Measurements from ENCODE around the gene EED.
"Not testable (repeated sequence)": the region's sequence is repeated elsewhere in the genome, so short reads cannot be mapped to it uniquely, and the experiment has no call there.

The EED gene

GRCh38 chr11:86294026-86294425, 49.5 kb downstream of the EED start:
- Histone ChIP-seq H3K4me1 (ENCODE audit: insufficient read depth, insufficient read length) (no peaks in the 10 kb centered on the region), H3K4me3 (ENCODE audit: insufficient read length, low read depth) (no peak overlapping the region), H3K27me3 (ENCODE audit: insufficient read depth, insufficient read length) (no peaks in the 10 kb centered on the region), H3K36me3 (ENCODE audit: insufficient read depth, insufficient read length, low read length) (no peaks in the 10 kb centered on the region), H3K9ac (ENCODE audit: insufficient read length, low read depth) (no peak overlapping the region), H3K9me3 (ENCODE audit: insufficient read depth, low read length) (no peaks in the 10 kb centered on the region)
- DNase-seq (ENCODE audit: low read depth, low spot score), result no peak
- no peak for TF ChIP-seq YY1 (IDR thresholded peaks at IDR 0.05; ENCODE audit: insufficient read depth, insufficient read length)
- no peak for TF ChIP-seq SUZ12 (IDR thresholded peaks at IDR 0.05; ENCODE audit: extremely low read depth, insufficient read depth, insufficient read length)
- TF ChIP-seq ZNF274 (IDR thresholded peaks at IDR 0.05; ENCODE audit: low read depth, low read length), result no peak

DNA sequence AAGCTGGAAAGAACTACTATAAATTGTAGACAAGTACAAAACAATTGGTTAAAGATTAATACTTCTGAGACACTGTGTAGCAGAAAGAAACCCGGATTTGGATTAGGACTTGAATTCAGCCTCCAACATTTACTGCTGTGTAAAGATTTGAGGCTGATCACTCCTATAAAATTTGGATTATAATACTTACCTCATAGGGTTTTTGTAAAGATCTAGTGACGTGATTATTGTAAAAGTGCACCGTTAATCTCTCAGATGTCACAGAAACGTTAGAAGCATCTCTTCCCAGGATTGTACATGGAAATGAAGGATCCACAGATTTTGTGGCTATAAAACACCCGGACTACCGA, 57.2 kb downstream of the EED start:
- H3K9ac ChIP-seq (ENCODE audit: insufficient read length, low read depth), result no peak overlapping the region
- TF ChIP-seq YY1 (IDR thresholded peaks at IDR 0.05; ENCODE audit: insufficient read depth, insufficient read length), result no peak
- TF ChIP-seq SUZ12 (IDR thresholded peaks at IDR 0.05; ENCODE audit: extremely low read depth, insufficient read depth, insufficient read length), result no peak
- no peak for TF ChIP-seq ZNF274 (IDR thresholded peaks at IDR 0.05; ENCODE audit: low read depth, low read length)

DNA sequence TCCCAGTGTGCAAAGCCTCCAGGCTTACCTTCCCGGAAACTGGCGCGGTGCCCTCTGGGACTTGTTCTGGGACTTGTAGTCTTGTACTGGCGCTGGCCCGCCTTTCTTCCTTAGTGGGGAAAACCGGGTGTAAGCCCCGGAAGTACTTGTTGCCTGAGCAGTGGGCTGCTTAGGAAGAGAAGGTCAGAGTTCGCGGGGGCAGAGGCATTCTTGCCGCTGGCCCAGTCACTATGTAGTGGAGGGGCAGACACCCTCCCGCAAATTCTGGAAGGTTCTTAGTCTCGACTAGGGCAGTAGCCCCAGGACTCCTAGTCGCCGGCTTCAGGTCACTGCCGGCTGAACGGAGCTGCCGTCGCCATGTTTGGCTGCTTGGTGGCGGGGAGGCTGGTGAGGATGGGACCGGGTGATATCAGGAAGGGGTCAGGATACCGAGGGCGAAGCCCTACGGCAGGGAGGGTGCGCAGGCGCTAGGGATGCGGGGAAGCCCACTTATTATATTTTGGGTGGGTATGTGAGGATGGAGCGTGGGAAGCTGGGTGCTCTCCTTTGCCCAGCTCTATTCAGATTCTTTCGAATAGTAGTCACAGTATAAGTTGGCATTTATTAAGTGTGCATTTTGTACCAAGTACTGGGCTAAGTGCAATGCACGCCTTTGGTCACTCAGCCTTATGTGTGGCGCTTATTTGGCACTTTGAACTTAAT, 57.7 kb downstream of the EED start, which contains the start of gene HIKESHI:
Gene HIKESHI, plus strand, starts transcription at position 149 of the 702 bp plus-strand sequence. Its CDS starts 209 bp downstream, at position 358.
- Histone ChIP-seq H3K4me1 (ENCODE audit: insufficient read depth, insufficient read length) (no peaks in the 10 kb centered on the region), H3K9me3 (ENCODE audit: insufficient read depth, low read length) (no peaks in the 10 kb centered on the region), H3K9ac (ENCODE audit: insufficient read length, low read depth) (peak within 1 kb of the TSS; percentile 75), H3K27me3 (ENCODE audit: insufficient read depth, insufficient read length) (no peaks in the 10 kb centered on the region), H3K4me3 (ENCODE audit: insufficient read length, low read depth) (peak within 1 kb of the TSS; percentile 92), H3K36me3 (ENCODE audit: insufficient read depth, insufficient read length, low read length) (peaks cover 5% of the 10 kb centered on the region)
- peak; percentile 90 for DNase-seq (ENCODE audit: low read depth, low spot score)
- TF ChIP-seq SUZ12 (IDR thresholded peaks at IDR 0.05; ENCODE audit: extremely low read depth, insufficient read depth, insufficient read length), result no peak
- TF ChIP-seq ZNF274 (IDR thresholded peaks at IDR 0.05; ENCODE audit: low read depth, low read length), result no peak
- TF ChIP-seq YY1 (IDR thresholded peaks at IDR 0.05; ENCODE audit: insufficient read depth, insufficient read length), result no peak

More for the DNA sequence above, 57.2 kb downstream of the EED start:
- Histone ChIP-seq H3K36me3 (ENCODE audit: insufficient read depth, insufficient read length, low read length) (peaks cover 5% of the 10 kb centered on the region), H3K4me1 (ENCODE audit: insufficient read depth, insufficient read length) (no peaks in the 10 kb centered on the region), H3K4me3 (ENCODE audit: insufficient read length, low read depth) (peak overlapping the region; percentile 92), H3K27me3 (ENCODE audit: insufficient read depth, insufficient read length) (no peaks in the 10 kb centered on the region), H3K9me3 (ENCODE audit: insufficient read depth, low read length) (no peaks in the 10 kb centered on the region)
- no peak for DNase-seq (ENCODE audit: low read depth, low spot score)

GRCh38 chr11:86303257-86303656, 58.7 kb downstream of the EED start:
- Histone ChIP-seq H3K36me3 (ENCODE audit: insufficient read depth, insufficient read length, low read length) (peaks cover 5% of the 10 kb centered on the region), H3K9ac (ENCODE audit: insufficient read length, low read depth) (peak overlapping the region; percentile 75), H3K4me3 (ENCODE audit: insufficient read length, low read depth) (peak overlapping the region; percentile 92), H3K9me3 (ENCODE audit: insufficient read depth, low read length) (no peaks in the 10 kb centered on the region), H3K27me3 (ENCODE audit: insufficient read depth, insufficient read length) (no peaks in the 10 kb centered on the region), H3K4me1 (ENCODE audit: insufficient read depth, insufficient read length) (no peaks in the 10 kb centered on the region)
- TF ChIP-seq ZNF274 (IDR thresholded peaks at IDR 0.05; ENCODE audit: low read depth, low read length), result no peak
- no peak for DNase-seq (ENCODE audit: low read depth, low spot score)

DNA sequence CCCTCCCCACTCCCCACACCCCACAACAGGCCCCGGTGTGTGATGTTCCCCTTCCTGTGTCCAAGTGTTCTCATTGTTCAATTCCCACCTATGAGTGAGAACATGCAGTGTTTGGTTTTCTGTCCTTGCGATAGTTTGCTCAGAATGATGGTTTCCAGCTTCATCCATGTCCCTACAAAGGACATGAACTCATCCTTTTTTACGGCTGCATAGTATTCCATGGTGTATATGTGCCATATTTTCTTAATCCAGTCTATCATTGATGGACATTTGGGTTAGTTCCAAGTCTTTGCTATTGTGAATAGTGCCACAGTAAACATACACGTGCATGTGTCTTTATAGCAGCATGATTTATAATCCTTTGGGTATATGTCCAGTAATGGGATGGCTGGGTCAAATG, 64.2 kb downstream of the EED start:
- not testable (repeated sequence) for H3K4me1 ChIP-seq (ENCODE audit: insufficient read depth, insufficient read length); DNase-seq (ENCODE audit: low read depth, low spot score); H3K36me3 ChIP-seq (ENCODE audit: insufficient read depth, insufficient read length, low read length); H3K4me3 ChIP-seq (ENCODE audit: insufficient read length, low read depth); H3K9ac ChIP-seq (ENCODE audit: insufficient read length, low read depth); H3K27me3 ChIP-seq (ENCODE audit: insufficient read depth, insufficient read length); H3K9me3 ChIP-seq (ENCODE audit: insufficient read depth, low read length)

DNA sequence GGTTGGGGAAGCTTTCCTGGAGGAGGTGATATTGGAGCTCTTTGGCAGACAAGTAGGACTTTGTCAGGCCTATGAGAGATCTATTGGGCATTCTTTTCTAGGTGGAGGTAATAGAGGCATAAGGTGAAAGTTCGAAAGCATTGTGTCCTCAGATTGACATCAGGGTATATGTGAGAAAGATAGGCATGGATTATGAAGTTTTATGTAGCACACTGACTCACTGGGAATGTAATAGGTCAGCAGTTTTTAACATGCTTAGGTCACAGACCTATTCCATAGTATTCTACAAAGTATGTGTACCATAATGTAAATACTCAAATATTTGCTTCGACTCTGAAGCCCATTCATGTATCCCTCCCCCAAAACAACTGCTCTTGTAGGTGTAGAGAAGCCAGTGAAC, 69.2 kb downstream of the EED start:
- Histone ChIP-seq H3K27me3 (ENCODE audit: insufficient read depth, insufficient read length) (no peaks in the 10 kb centered on the region), H3K4me3 (ENCODE audit: insufficient read length, low read depth) (no peak overlapping the region), H3K4me1 (ENCODE audit: insufficient read depth, insufficient read length) (no peaks in the 10 kb centered on the region), H3K9ac (ENCODE audit: insufficient read length, low read depth) (no peak overlapping the region), H3K9me3 (ENCODE audit: insufficient read depth, low read length) (no peaks in the 10 kb centered on the region), H3K36me3 (ENCODE audit: insufficient read depth, insufficient read length, low read length) (peaks cover 8% of the 10 kb centered on the region)
- no peak for DNase-seq (ENCODE audit: low read depth, low spot score)
- TF ChIP-seq YY1 (IDR thresholded peaks at IDR 0.05; ENCODE audit: insufficient read depth, insufficient read length) (no peak), SUZ12 (IDR thresholded peaks at IDR 0.05; ENCODE audit: extremely low read depth, insufficient read depth, insufficient read length) (no peak), ZNF274 (IDR thresholded peaks at IDR 0.05; ENCODE audit: low read depth, low read length) (no peak)

GRCh38 chr11:86314636-86315035, 70.1 kb downstream of the EED start:
- no peaks in the 10 kb centered on the region for H3K9me3 ChIP-seq (ENCODE audit: insufficient read depth, low read length)
- H3K27me3 ChIP-seq (ENCODE audit: insufficient read depth, insufficient read length), result no peaks in the 10 kb centered on the region
- DNase-seq (ENCODE audit: low read depth, low spot score), result no peak
- H3K36me3 ChIP-seq (ENCODE audit: insufficient read depth, insufficient read length, low read length), result peaks cover 14% of the 10 kb centered on the region
- no peak for TF ChIP-seq YY1 (IDR thresholded peaks at IDR 0.05; ENCODE audit: insufficient read depth, insufficient read length)
- H3K4me3 ChIP-seq (ENCODE audit: insufficient read length, low read depth), result no peak overlapping the region
- H3K4me1 ChIP-seq (ENCODE audit: insufficient read depth, insufficient read length), result no peaks in the 10 kb centered on the region
- H3K9ac ChIP-seq (ENCODE audit: insufficient read length, low read depth), result no peak overlapping the region
